Natural killer cell (primary cell): Measurements from ENCODE around the gene ATRAID. TPM values are rescaled to one million over a fixed set of nuclear protein-coding genes. Genes with fewer than 3 reads are reported as not detected.

Experiments
- ATAC-seq, 3 donors: fragments of 150-1000 bp in 2 of 3; fragments of 200-7000 bp in 1 of 3; cut with Tn5 transposase; 1 replicate in 1 of 3; 2 replicates in 2 of 3; pipeline ENCODE4 v1.10.0; 2021; ENCODE audit warnings: mild to moderate bottlenecking in 2 of 3, moderate library complexity in 2 of 3
- DNase-seq, 2 donors: peaks; one replicate each; pipeline versions ENCODE4 v3.0.0 to v3.0.0-alpha.2; 2013 to 2021; ENCODE audit warnings: mixed read lengths in 1 of 2
- H3K27ac ChIP-seq: one replicate; pipeline ENCODE4 v1.5.1; 2013; ENCODE audit warnings: mild to moderate bottlenecking, low read length
- H3K27me3 ChIP-seq: one replicate; pipeline ENCODE4 v1.6.1; 2013; ENCODE audit warnings: low read length; ENCODE audit not compliant: control insufficient read depth, insufficient read depth
- H3K36me3 ChIP-seq: one replicate; pipeline ENCODE4 v1.6.1; 2013; ENCODE audit warnings: low read length; ENCODE audit not compliant: control insufficient read depth, insufficient read depth
- H3K4me1 ChIP-seq: one replicate; pipeline ENCODE4 v1.6.1; 2013; ENCODE audit warnings: low read length; ENCODE audit not compliant: control insufficient read depth, insufficient read depth
- H3K4me3 ChIP-seq: one replicate; pipeline ENCODE4 v1.5.1; 2013; ENCODE audit warnings: low read length
- H3K9me3 ChIP-seq: one replicate; pipeline ENCODE4 v1.6.1; 2013; ENCODE audit warnings: low read length; ENCODE audit not compliant: control insufficient read depth, insufficient read depth
- H3K27ac Mint-ChIP-seq, 2 donors: one replicate each; pipeline ENCODE4 v1.8.0; 2022; ENCODE audit warnings: mild to moderate bottlenecking in 2 of 2, mixed read lengths in 2 of 2, moderate library complexity in 1 of 2
- H3K27me3 Mint-ChIP-seq, 2 donors: one replicate each; pipeline ENCODE4 v1.8.0; 2022; ENCODE audit warnings: low read depth in 2 of 2, mixed read lengths in 2 of 2
- H3K36me3 Mint-ChIP-seq: one replicate; pipeline ENCODE4 v1.8.0; 2022; ENCODE audit warnings: mixed read lengths
- H3K4me1 Mint-ChIP-seq, 2 donors: one replicate each; pipeline ENCODE4 v1.8.0; 2022; ENCODE audit warnings: mixed read lengths in 2 of 2
- H3K4me3 Mint-ChIP-seq: one replicate; pipeline ENCODE4 v1.8.0; 2022; ENCODE audit warnings: mild to moderate bottlenecking, moderate library complexity, mixed read lengths
- H3K9me3 Mint-ChIP-seq, 2 donors: one replicate each; pipeline ENCODE4 v1.8.0; 2022; ENCODE audit warnings: mixed read lengths in 2 of 2
- CTCF ChIP-seq: fragments of 200-600 bp; IDR thresholded peaks from one replicate; pipeline ENCODE4 v1.8.0; 2022; ENCODE audit warnings: antibody characterized with exemption
- WGBS: methylation state at CpG from one replicate; pipeline ENCODE4 v1.1.7; 2013; ENCODE audit warnings: missing lambda C conversion rate; ENCODE audit not compliant: insufficient coverage; 5-methylcytosine and 5-hydroxymethylcytosine counted together
- intact Hi-C: fragments of 100-400 bp; cut with micrococcal nuclease; formaldehyde crosslinking; loops from one replicate; pipeline ENCODE4 v1.14.2; 2022
- total RNA-seq, 4 donors: library from RNA; stranded (reverse); fragments of 120-200 nt in 1 of 4; gene quantifications; one replicate each; pipeline versions ENCODE4 v1.2.3 to v1.2.4, GENCODE V29; 2013 to 2022

Gene ATRAID
- total RNA-seq, 3 donors from 2014 or later (not counting 1 experiment from before 2014, with no cell fraction given): 65.5 to 76.6 (median 76.5) TPM

- Mint-ChIP-seq H3K36me3 (peaks cover 8% of the 10 kb centered on the region), H3K9me3 (no peaks in the 10 kb centered on the region), H3K4me3 (no peak overlapping the region), H3K27me3 (no peaks in the 10 kb centered on the region), H3K27ac (no peak overlapping the region), H3K4me1 (no peaks in the 10 kb centered on the region)
- no peaks in the 10 kb centered on the region for H3K4me1 ChIP-seq
- no peak for TF ChIP-seq CTCF
- no peaks in the 10 kb centered on the region for H3K9me3 ChIP-seq
- H3K4me3 ChIP-seq: no peak overlapping the region
- ATAC-seq: no peak
- peaks cover 87% of the 10 kb centered on the region for H3K36me3 ChIP-seq
- intact Hi-C loops: no loop called here
- H3K27me3 ChIP-seq: no peaks in the 10 kb centered on the region
- no peak for DNase-seq
- no peak overlapping the region for H3K27ac ChIP-seq
- WGBS: 97% methylated on average over 12 of the region's 12 CpGs
Observed at GRCh38 chr2:27236136-27236535, 24.3 kb downstream of the ATRAID start.

GRCh38 chr2:27236626-27237025, 24.8 kb downstream of the ATRAID start:
- Histone ChIP-seq H3K4me1 (no peaks in the 10 kb centered on the region), H3K36me3 (peaks cover 86% of the 10 kb centered on the region), H3K27ac (no peak overlapping the region), H3K4me3 (no peak overlapping the region), H3K9me3 (no peaks in the 10 kb centered on the region), H3K27me3 (no peaks in the 10 kb centered on the region)
- TF ChIP-seq CTCF: no peak
- ATAC-seq (no peak), DNase-seq (no peak)
- intact Hi-C loops: no loop called here
- no peak overlapping the region for H3K4me3 Mint-ChIP-seq
- no peaks in the 10 kb centered on the region for H3K4me1 Mint-ChIP-seq
- no peaks in the 10 kb centered on the region for H3K27me3 Mint-ChIP-seq
- WGBS: 98% methylated on average over 3 of the region's 3 CpGs
- no peaks in the 10 kb centered on the region for H3K9me3 Mint-ChIP-seq
- no peak overlapping the region for H3K27ac Mint-ChIP-seq
- peaks cover 8% of the 10 kb centered on the region for H3K36me3 Mint-ChIP-seq

- no peak overlapping the region for H3K4me3 ChIP-seq
- Mint-ChIP-seq H3K36me3 (peaks cover 8% of the 10 kb centered on the region), H3K27ac (no peak overlapping the region), H3K27me3 (no peaks in the 10 kb centered on the region), H3K9me3 (no peaks in the 10 kb centered on the region), H3K4me3 (no peak overlapping the region), H3K4me1 (no peaks in the 10 kb centered on the region)
- TF ChIP-seq CTCF: no peak
- intact Hi-C loops: no loop called here
- WGBS: 96% methylated on average over 15 of the region's 15 CpGs
- no peaks in the 10 kb centered on the region for H3K9me3 ChIP-seq
- DNase-seq: no peak
- no peaks in the 10 kb centered on the region for H3K27me3 ChIP-seq
- H3K27ac ChIP-seq: no peak overlapping the region
- no peak for ATAC-seq
- no peaks in the 10 kb centered on the region for H3K4me1 ChIP-seq
- peaks cover 84% of the 10 kb centered on the region for H3K36me3 ChIP-seq
Observed at GRCh38 chr2:27237341-27237945, 25.6 kb downstream of the ATRAID start.

- H3K4me3 ChIP-seq: no peak overlapping the region
- no peak overlapping the region for H3K4me3 Mint-ChIP-seq
- no peaks in the 10 kb centered on the region for H3K9me3 Mint-ChIP-seq
- ATAC-seq: no peak
- no peak for DNase-seq
- no peaks in the 10 kb centered on the region for H3K9me3 ChIP-seq
- no peak overlapping the region for H3K27ac ChIP-seq
- peaks cover 81% of the 10 kb centered on the region for H3K36me3 ChIP-seq
- peaks cover 8% of the 10 kb centered on the region for H3K36me3 Mint-ChIP-seq
- no peaks in the 10 kb centered on the region for H3K27me3 ChIP-seq
- intact Hi-C loops: no loop called here
- no peak for TF ChIP-seq CTCF
- H3K27ac Mint-ChIP-seq: no peak overlapping the region
- no peaks in the 10 kb centered on the region for H3K4me1 ChIP-seq
- no peaks in the 10 kb centered on the region for H3K27me3 Mint-ChIP-seq
- WGBS: 98% methylated on average over 8 of the region's 8 CpGs
- no peaks in the 10 kb centered on the region for H3K4me1 Mint-ChIP-seq
Observed at GRCh38 chr2:27238976-27239375, 27.1 kb downstream of the ATRAID start.
